ENCODE data around the gene GTF2H1. TPM values are rescaled to one million over a fixed set of nuclear protein-coding genes. Genes with fewer than 3 reads are reported as not detected.
A peak's percentile ranks its signal among the peaks of the same experiment; 100 is the strongest.

GTF2H1 gene
- total RNA-seq (2021), result 39.4 and 39.5 TPM in 2 replicates
- long read RNA-seq, transcript GTF2H1-201 (15 exons, 2,982 nt), result major isoform, 140 of 224 reads
- long read RNA-seq, transcript GTF2H1-203 (16 exons, 2,707 nt), result minor isoform, 8 of 224 reads
- long read RNA-seq, transcript GTF2H1-207 (2 exons, 568 nt), result minor isoform, 6 of 224 reads
- long read RNA-seq, partial matches to known transcripts, result 41 of 224 reads
- long read RNA-seq, other reads (novel, unspliced or antisense), result 25 of 224 reads

GRCh38 chr11:18321969-18322711, at the start of gene GTF2H1, which contains the start of gene HPS5:
TSS of gene GTF2H1 (plus strand) at chr11:18322567. CDS start at chr11:18333075, 10,508 bp downstream.
TSS of gene HPS5 (minus strand) at chr11:18322140. CDS start at chr11:18317858, 4,282 bp downstream.
- H3K79me2 ChIP-seq (ENCODE audit: insufficient read depth, low read length), result peaks cover 35% of the 10 kb centered on the region; the same call in 1 of the 2 replicates
- no peaks in the 10 kb centered on the region for H3K27me3 Mint-ChIP-seq (ENCODE audit: low read depth)
- H4K20me1 ChIP-seq (ENCODE audit: control insufficient read depth, insufficient read depth, insufficient read length), result no peaks in the 10 kb centered on the region
- H3K9ac ChIP-seq (ENCODE audit: extremely low read depth, insufficient read length, low read length), result peak within 1 kb of the TSS; percentile 95
- H2BK20ac ChIP-seq (ENCODE audit: low read depth, low read length, poor library complexity, severe bottlenecking), result no peak within 1 kb of the TSS
- peak within 1 kb of the TSS; percentile 100 for H3K27ac Mint-ChIP-seq
- peak; percentile 96 for DNase-seq
- H3K9me3 Mint-ChIP-seq, result no peaks in the 10 kb centered on the region; a peak in 1 of 5 replicates
- TF ChIP-seq CTCF (conservative IDR thresholded peaks at IDR 0.05), result no peak
- peak within 1 kb of the TSS; percentile 100 for H3K14ac ChIP-seq (ENCODE audit: insufficient read depth, low read length)
- no peak within 1 kb of the TSS for H3K23ac ChIP-seq (ENCODE audit: insufficient read length, low read depth, low read length)
- peak within 1 kb of the TSS; percentile 81 for H4K5ac ChIP-seq (ENCODE audit: insufficient read length, low read depth, low read length)
- no peak within 1 kb of the TSS for H2AK5ac ChIP-seq (ENCODE audit: insufficient read length, low read length)
- peaks cover 26 to 35% of the 10 kb centered on the region in 2 experiments for H3K4me1 Mint-ChIP-seq
- H3K23me2 ChIP-seq (ENCODE audit: insufficient read length, low read depth, low read length, poor library complexity, severe bottlenecking), result peaks cover 7% of the 10 kb centered on the region
- H3K4ac ChIP-seq (ENCODE audit: low read depth, low read length), result no peak within 1 kb of the TSS
- peak within 1 kb of the TSS; percentile 31 for H3K27ac ChIP-seq (ENCODE audit: insufficient read length, low read depth, low read length)
- H3K4me3 Mint-ChIP-seq, result peak within 1 kb of the TSS; percentile 93 to 98
- H3K27me3 ChIP-seq (ENCODE audit: insufficient read depth, low read length), result no peaks in the 10 kb centered on the region
- peak within 1 kb of the TSS; percentile 97 for H2BK5ac ChIP-seq (ENCODE audit: insufficient read length, low read length)
- H4K8ac ChIP-seq (replicated peaks; ENCODE audit: insufficient read length, low read depth, low read length), result no peak within 1 kb of the TSS
- no peaks in the 10 kb centered on the region; the same call in 1 of the 2 replicates for H3K4me1 ChIP-seq (ENCODE audit: insufficient read depth, low read length)
- no peak within 1 kb of the TSS for H3T11ph ChIP-seq (ENCODE audit: low read length)
- H3K79me1 ChIP-seq (ENCODE audit: insufficient read depth, low read depth, low read length, poor library complexity, severe bottlenecking), result no peaks in the 10 kb centered on the region
- peak within 1 kb of the TSS; percentile 92 for H2BK120ac ChIP-seq (ENCODE audit: low read depth, low read length, poor library complexity, severe bottlenecking)
- peak within 1 kb of the TSS; percentile 10 for H2AFZ ChIP-seq (ENCODE audit: low read length)
- peak within 1 kb of the TSS; percentile 85 for H2BK12ac ChIP-seq (ENCODE audit: insufficient read length, low read depth, low read length)
- peak within 1 kb of the TSS; percentile 98 for H3K4me2 ChIP-seq (ENCODE audit: insufficient read depth, insufficient read length, low read length)
- no peak within 1 kb of the TSS for H2BK15ac ChIP-seq (ENCODE audit: low read depth, low read length)
- H3K36me3 Mint-ChIP-seq (ENCODE audit: insufficient read depth in 1 of 3, low read depth in 3 of 3), result peaks cover 2 to 29% (median 22%) of the 10 kb centered on the region in 3 experiments; a peak in 6 of 7 replicates
- peak within 1 kb of the TSS; percentile 99 for H3K18ac ChIP-seq (ENCODE audit: insufficient read length, low read depth, low read length)
- no peak within 1 kb of the TSS for H4K91ac ChIP-seq (ENCODE audit: insufficient read length, low read depth, low read length)
- H3K9me3 ChIP-seq (ENCODE audit: control insufficient read depth, low read depth, low read length), result no peaks in the 10 kb centered on the region
- peak within 1 kb of the TSS; percentile 50 for H3K56ac ChIP-seq (ENCODE audit: insufficient read length, low read depth, low read length)
- no CpG with 5 or more reads among the region's 61 CpGs for WGBS (ENCODE audit: extremely low coverage, insufficient read length, low lambda C conversion rate)

Measured in H9 (cell line).